ENCODE data around the gene PLA2G3.
"Not testable (repeated sequence)": the region's sequence is repeated elsewhere in the genome, so short reads cannot be mapped to it uniquely, and the experiment has no call there.

PLA2G3 gene

GRCh38 chr22:31099841-31100761, 40.2 kb downstream of the PLA2G3 start:
- no peak for DNase-seq (ENCODE audit: low read depth in 2 of 2)

GRCh38 chr22:31099386-31099785, 40.9 kb downstream of the PLA2G3 start:
- DNase-seq (ENCODE audit: low read depth in 2 of 2), result no peak

DNA sequence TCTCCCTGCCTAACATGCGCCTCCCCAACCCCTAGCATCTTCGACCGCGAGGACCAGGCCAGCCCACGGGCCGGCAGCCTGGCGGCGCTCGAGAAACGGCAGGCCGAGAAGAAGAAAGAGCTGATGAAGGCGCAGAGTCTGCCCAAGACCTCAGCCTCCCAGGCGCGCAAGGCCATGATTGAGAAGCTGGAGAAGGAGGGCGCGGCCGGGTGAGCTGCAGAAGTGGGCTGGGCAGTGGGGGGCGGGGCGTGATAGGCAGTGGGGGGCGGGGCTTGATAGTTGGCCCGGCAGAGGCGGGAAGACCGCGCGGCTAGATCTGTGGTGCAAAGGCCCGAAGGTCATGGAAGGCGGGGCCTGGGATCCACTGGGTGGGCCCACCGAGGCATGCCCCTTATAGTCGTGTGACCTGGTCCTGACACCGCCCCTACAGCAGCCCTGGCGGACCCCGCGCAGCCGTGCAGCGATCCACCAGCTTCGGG, 41.6 kb downstream of the PLA2G3 start:
- DNase-seq (ENCODE audit: low read depth in 2 of 2), result no peak

DNA sequence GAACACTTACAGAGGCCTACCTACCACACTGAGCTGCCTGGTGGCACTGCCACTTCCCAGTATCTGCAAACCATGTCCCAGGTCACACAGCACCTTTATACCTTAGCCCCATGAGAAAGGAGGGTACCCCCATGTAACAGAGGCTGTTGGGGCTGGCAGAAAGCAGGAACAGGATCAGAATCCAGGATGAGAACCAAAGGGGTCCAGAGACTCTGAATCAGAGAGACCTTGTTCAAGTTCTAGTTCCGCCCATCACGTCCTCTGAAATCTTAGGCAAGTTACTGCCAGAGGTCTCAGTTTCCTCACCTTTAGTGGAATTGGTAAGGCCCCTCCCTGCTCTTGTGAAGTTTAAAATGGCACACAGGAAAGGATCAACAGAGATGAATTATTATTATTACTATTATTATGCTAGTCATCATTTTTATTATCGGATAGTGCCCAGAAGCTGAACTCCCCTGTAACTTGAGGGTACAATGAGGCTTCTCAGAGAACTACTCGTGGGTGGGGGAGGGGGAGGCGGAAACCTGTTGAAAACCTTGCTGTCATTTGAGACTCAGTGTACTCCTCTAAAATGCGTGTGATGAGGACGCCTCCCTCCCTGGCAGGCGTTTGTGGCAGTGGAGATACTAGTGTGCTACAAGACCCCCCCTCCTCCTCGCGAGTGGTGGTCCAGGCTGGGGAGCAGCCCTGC, 42.2 kb downstream of the PLA2G3 start:
- no peak for DNase-seq (ENCODE audit: low read depth in 2 of 2)

GRCh38 chr22:31097539-31097938, 42.8 kb downstream of the PLA2G3 start:
- DNase-seq (ENCODE audit: low read depth in 2 of 2), result not testable (repeated sequence)

GRCh38 chr22:31096657-31097279, 43.5 kb downstream of the PLA2G3 start:
- DNase-seq (ENCODE audit: low read depth in 2 of 2), result no peak

GRCh38 chr22:31095637-31096249, 44.6 kb downstream of the PLA2G3 start:
- DNase-seq (ENCODE audit: low read depth in 2 of 2), result no peak

DNA sequence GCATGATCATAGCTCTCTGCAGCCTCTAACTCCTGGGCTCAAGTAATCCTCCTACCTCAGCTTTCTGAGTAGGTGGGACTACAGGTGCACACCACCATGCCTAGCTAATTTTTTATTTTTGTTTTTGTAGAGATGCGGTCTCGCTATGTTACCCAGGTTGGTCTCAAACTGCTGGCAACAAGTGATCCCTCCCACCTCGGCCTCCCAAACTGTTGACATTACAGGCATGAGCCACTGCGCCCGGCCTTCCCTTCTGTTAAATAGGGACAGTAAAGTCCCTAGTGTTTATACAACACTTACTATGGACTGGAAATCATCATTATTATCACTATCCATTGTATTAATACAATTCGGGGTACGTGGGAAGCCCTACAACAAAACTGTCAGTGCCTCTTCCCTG, 45.6 kb downstream of the PLA2G3 start:
- DNase-seq (ENCODE audit: low read depth in 2 of 2), result no peak

GRCh38 chr22:31094021-31094551, 46.2 kb downstream of the PLA2G3 start:
- no peak for DNase-seq (ENCODE audit: low read depth in 2 of 2)

GRCh38 chr22:31093086-31093850, 47.0 kb downstream of the PLA2G3 start:
- DNase-seq (ENCODE audit: low read depth in 2 of 2), result no peak

- no peak for DNase-seq (ENCODE audit: low read depth in 2 of 2)
These were observed 48.1 kb downstream of the PLA2G3 start for GRCh38 chr22:31092161-31092560.

GRCh38 chr22:31091106-31091975, 49.0 kb downstream of the PLA2G3 start:
- DNase-seq (ENCODE audit: low read depth in 2 of 2), result no peak

- DNase-seq (ENCODE audit: low read depth in 2 of 2), result no peak
These were observed 49.9 kb downstream of the PLA2G3 start for GRCh38 chr22:31090217-31091085.

DNA sequence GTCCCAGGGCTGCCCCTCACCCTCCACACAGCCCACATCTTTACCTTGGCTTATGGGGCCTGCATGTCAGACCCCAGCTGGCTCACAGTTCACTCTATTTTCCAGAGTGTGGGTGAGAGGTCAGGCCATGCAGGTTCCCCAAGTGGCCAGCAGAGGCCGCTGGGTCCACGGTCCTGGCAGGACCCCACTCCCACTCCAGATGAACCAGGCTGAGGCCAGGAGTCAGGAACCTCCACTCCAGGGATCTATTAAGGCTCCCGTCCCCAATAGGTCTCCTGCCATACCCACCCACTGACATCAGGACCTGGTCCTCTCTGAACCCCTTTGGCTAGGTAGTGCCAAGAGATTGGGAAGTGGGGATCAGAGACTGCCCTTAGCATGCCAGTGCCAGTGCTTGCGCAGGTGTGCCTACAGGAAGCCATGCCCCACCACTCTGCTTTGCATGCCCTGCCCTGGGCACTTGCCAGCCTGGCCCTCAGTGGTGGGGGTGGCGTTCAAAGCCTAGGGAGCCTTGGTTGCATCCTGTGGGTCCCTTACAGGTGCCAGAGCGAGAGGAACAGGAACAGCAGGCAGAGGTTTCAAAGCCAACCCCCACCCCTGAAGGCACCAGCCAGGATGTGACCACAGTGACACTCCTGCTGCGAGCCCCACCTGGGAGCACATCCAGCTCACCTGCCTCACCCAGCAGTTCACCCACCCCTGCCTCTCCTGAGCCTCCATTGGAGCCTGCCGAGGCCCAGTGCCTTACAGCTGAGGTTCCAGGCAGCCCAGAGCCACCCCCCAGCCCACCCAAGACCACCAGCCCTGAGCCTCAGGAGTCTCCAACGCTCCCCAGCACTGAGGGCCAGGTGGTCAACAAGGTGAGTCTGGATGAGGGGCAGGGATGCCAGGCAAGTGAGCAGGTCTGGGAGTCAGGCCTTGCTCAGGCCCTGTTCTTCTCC, 50.9 kb downstream of the PLA2G3 start:
- DNase-seq (ENCODE audit: low read depth in 2 of 2), result no peak

GRCh38 chr22:31088233-31088986, 51.9 kb downstream of the PLA2G3 start:
- DNase-seq (ENCODE audit: low read depth in 2 of 2), result no peak

- DNase-seq (ENCODE audit: low read depth in 2 of 2), result no peak
These were observed 52.5 kb downstream of the PLA2G3 start for GRCh38 chr22:31087744-31088215.

Data from stimulated activated CD8-positive, alpha-beta memory T cell treated with anti-CD3 and anti-CD28 coated beads, Interleukin-15, amount 100 ng/mL, for 4 hours (primary cell).